T-helper 1 cell treated with Interleukin-12 subunit alpha and Interleukin-12 subunit beta and Interleukin-4 antibody, amounts not matched to agents 30 μg/mL and 1 μg/mL, for 36 hours (primary cell): ENCODE results near the gene CHST2.

Source experiments
- H3K27ac Mint-ChIP-seq: one replicate; pipeline ENCODE4 v1.8.0; 2021; ENCODE audit warnings: mild to moderate bottlenecking, mixed read lengths
- H3K27me3 Mint-ChIP-seq: one replicate; pipeline ENCODE4 v1.8.0; 2021; ENCODE audit warnings: low read depth, mixed read lengths
- H3K36me3 Mint-ChIP-seq: one replicate; pipeline ENCODE4 v1.8.0; 2021; ENCODE audit warnings: low read depth, mixed read lengths
- H3K4me1 Mint-ChIP-seq: one replicate; pipeline ENCODE4 v1.8.0; 2021; ENCODE audit warnings: low read depth, mixed read lengths
- H3K4me3 Mint-ChIP-seq: one replicate; pipeline ENCODE4 v1.8.0; 2021; ENCODE audit warnings: mild to moderate bottlenecking, moderate library complexity, mixed read lengths
- H3K9me3 Mint-ChIP-seq: one replicate; pipeline ENCODE4 v1.8.0; 2021; ENCODE audit warnings: mixed read lengths

Gene CHST2

DNA sequence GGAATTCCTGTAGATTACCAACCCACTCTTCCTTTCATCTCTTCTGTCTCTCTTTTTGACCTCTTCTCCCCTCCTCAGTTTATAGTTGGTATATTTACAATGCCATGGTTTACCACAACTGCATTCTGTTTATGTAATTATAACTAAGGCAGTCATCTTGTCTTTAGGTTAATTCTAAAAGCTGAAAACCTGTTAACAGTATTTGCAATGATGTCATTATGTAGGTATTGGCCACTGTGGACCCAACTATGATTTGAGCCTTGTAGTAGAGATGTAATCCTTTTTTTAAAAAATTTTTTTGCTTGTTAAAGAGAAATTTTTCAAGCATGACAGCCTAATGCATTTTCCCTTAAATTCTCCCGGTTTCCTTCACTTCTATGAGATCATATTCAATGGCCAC is 30.7 kb upstream of the CHST2 start:
- no peak overlapping the region for H3K27ac Mint-ChIP-seq
- no peaks in the 10 kb centered on the region for H3K27me3 Mint-ChIP-seq
- H3K4me1 Mint-ChIP-seq, result no peaks in the 10 kb centered on the region
- no peaks in the 10 kb centered on the region for H3K9me3 Mint-ChIP-seq
- no peak overlapping the region for H3K4me3 Mint-ChIP-seq
- H3K36me3 Mint-ChIP-seq, result no peaks in the 10 kb centered on the region

DNA sequence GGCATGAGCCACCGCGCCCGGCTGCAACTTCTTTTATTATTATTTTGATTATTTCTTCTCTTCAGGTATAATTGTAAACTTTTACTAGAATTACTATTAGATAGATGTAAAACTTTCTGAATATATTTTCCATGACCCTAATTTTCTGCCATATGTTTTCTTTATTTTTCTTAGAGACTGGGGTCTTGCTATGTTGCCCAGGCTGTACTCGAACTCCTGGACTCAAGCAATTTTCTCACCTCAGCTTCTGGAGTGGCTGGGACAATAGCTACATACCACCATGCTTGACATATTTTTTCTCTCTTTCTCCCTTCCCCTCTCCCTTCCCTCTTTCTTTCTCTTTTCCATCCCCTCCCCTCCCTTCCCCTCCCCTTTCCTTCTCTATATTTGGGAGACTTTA is 29.6 kb upstream of the CHST2 start:
- Mint-ChIP-seq H3K4me1 (no peaks in the 10 kb centered on the region), H3K36me3 (no peaks in the 10 kb centered on the region), H3K4me3 (no peak overlapping the region), H3K9me3 (no peaks in the 10 kb centered on the region), H3K27ac (no peak overlapping the region), H3K27me3 (no peaks in the 10 kb centered on the region)

DNA sequence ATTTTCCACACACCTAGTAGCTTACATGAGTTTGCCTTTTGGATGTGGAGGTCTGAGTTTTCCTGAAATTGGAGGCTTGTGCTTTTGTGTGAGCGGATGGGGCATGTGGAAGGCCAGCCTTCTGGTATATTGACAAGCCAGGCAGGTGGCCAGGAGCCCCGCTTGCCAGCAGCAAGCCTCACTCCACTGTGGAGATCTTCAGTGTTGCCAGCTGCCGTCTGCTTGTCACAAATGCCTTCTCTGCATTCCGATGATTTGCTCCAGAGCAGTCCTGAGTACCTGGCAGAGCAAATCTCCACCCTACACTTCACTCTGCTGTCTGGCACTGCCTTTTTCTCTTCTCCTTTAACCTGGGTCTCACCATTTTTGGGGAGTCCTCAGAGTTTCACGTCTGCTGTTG is 29.1 kb upstream of the CHST2 start:
- Mint-ChIP-seq H3K4me3 (no peak overlapping the region), H3K4me1 (no peaks in the 10 kb centered on the region), H3K27me3 (no peaks in the 10 kb centered on the region), H3K9me3 (no peaks in the 10 kb centered on the region), H3K36me3 (no peaks in the 10 kb centered on the region), H3K27ac (no peak overlapping the region)

DNA sequence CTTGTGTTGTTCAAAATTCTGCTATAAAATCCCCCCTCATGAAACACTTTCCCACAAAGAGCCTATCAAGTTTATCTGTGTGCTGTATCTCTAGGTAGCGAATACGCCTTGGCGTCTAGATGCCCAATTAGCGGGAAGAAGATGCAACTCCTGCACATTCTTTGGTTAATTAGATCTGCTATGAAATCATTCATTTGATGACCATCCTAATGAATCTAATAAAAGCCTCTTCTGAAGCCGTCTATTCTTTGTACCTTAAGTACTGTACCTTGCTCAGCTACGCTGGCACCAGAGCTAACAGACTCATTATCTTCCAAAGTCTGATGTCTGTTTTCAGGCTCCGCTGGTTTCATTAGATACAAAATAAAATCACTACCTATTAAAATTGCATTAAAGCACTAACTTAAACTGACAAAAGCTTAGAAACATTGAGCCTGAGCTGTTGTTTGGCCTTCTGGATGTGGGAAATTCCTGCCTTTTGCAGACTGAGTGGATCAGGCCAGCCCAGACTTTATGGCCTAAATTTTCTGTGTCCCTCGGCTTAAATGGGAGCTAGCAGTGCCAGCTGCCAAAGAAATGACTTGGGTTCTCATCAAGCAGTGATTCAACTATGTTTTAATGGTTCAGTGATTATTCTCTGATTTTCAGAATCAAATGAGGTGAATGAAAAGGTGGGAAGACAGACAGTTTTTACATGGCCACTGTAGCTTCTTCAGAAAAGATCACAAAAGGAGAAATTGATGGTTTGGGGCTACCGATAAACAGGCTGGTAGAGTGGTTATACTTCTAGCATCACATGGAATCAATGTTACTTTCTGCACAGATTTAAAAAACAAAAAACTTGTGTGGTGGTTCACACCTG is 28.4 kb upstream of the CHST2 start:
- Mint-ChIP-seq H3K27me3 (no peaks in the 10 kb centered on the region), H3K9me3 (no peaks in the 10 kb centered on the region), H3K36me3 (no peaks in the 10 kb centered on the region), H3K4me1 (no peaks in the 10 kb centered on the region), H3K4me3 (no peak overlapping the region), H3K27ac (no peak overlapping the region)

DNA sequence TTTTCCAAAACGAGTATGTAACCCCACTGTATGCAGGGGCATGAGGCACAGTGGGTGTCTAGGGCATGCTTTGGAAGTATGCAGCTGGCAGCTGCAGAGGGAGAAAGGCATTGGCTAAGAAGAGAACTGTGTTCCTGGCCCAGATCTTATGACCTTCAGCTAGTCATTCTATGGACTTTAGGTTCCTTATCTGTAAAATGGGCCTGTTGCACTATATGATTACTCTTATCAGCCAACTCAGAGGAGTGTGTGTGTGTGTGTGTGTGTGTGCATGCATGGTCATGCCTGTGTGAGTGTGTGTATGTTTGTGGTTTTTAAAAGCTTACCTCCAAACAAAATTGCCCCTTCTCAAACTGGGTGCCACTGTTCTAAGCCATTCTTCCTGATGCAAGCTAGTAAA is 27.4 kb upstream of the CHST2 start:
- Mint-ChIP-seq H3K27ac (no peak overlapping the region), H3K4me3 (no peak overlapping the region), H3K4me1 (no peaks in the 10 kb centered on the region), H3K36me3 (no peaks in the 10 kb centered on the region), H3K9me3 (no peaks in the 10 kb centered on the region), H3K27me3 (no peaks in the 10 kb centered on the region)

DNA sequence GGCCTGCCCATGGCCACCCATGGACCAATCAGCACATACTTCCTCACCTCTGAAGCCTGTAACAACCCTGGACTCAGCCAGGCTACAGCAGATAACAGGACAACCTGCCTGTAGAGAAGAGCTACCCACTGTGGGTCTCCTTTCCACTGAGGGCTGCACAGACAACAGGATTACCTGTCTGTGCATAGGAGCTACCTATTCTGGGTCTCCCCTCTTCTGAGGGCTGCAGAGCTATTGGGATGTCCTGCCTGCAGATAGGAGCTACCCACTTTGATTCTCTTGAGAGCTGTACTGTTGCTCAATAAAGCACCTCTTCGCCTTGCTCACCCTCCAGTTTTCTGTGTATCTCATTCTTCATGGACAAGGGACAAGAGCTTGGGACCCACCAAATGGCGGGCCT is 23.8 kb upstream of the CHST2 start:
- Mint-ChIP-seq H3K27ac (no peak overlapping the region), H3K36me3 (no peaks in the 10 kb centered on the region), H3K27me3 (no peaks in the 10 kb centered on the region), H3K9me3 (no peaks in the 10 kb centered on the region), H3K4me3 (no peak overlapping the region), H3K4me1 (no peaks in the 10 kb centered on the region)

DNA sequence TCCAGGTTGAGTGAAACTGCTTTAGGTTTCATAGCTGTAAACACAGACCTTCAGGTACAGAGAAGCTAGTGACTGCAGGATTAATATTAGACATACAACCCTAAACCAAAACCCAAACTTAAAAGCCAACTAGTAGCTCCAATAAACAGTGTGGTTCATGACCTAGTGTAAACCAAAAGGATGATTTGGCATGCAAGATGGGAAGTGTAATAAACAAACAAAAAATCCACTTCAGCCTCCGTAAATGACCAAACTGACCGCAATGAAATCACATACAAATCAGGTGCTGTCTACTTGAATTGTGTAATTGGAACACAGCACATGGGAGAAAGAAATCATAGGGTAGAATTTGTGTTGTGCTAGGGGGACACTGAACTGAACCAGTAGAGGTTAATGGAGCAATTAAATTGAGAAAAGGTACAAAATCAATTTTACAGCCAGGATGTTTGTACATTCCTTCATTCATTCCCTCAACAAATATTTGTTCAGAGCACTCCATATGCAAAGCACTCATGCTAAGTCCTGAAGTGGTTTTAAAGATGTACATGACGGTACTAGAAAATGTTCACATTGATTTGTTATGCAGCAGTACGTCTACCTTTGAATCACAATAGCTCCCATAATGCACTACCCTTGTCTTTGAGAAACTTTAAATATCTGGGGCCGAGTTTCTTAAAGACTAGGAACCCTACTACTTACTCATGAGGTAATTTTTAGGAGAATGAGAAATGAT is 21.4 kb upstream of the CHST2 start:
- Mint-ChIP-seq H3K4me1 (no peaks in the 10 kb centered on the region), H3K27ac (no peak overlapping the region), H3K36me3 (no peaks in the 10 kb centered on the region), H3K9me3 (peaks cover 4% of the 10 kb centered on the region), H3K27me3 (no peaks in the 10 kb centered on the region), H3K4me3 (no peak overlapping the region)

DNA sequence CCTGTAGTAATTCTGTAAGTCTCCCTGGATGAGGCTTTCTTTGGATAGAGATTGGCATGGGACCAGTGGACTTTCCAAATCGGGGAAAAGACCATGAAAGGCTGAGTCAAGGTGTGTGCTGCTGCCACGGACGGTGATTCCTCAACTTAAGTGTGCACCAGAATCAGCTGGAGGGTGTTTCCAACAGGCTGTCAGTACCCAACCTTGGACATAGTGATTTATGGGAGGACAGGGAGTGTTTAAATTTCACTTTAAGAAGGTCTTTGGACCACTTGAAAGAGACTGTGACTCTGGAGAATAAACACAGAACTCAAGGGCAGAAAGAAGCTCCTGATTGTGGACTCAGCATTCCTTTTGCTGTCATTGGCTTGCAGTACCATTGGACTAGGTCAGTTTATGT is 20.4 kb upstream of the CHST2 start:
- no peak overlapping the region for H3K4me3 Mint-ChIP-seq
- peaks cover 8% of the 10 kb centered on the region for H3K9me3 Mint-ChIP-seq
- H3K4me1 Mint-ChIP-seq, result peaks cover 2% of the 10 kb centered on the region
- no peak overlapping the region for H3K27ac Mint-ChIP-seq
- H3K36me3 Mint-ChIP-seq, result no peaks in the 10 kb centered on the region
- no peaks in the 10 kb centered on the region for H3K27me3 Mint-ChIP-seq

DNA sequence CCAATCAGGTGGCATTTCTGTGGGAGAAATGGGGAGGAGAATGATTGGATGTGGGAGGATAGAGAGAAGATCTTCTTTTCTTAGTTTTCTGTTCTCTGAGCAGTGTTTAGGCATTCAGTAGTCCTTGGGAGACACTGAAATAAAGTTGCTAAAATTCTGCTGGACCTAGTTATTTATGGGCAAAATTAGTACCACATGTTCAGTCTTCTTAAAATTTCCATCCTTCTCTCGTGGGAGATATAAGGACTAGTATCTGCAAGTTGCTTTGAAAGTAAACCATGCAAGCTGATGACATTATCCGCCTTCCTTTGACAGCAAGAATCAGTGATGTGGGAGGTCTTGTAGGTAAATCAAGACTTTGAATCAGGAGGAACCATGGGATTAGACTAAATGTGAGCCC is 19.9 kb upstream of the CHST2 start:
- Mint-ChIP-seq H3K27me3 (no peaks in the 10 kb centered on the region), H3K27ac (no peak overlapping the region), H3K4me1 (peaks cover 2% of the 10 kb centered on the region), H3K9me3 (peaks cover 10% of the 10 kb centered on the region), H3K4me3 (no peak overlapping the region), H3K36me3 (no peaks in the 10 kb centered on the region)

DNA sequence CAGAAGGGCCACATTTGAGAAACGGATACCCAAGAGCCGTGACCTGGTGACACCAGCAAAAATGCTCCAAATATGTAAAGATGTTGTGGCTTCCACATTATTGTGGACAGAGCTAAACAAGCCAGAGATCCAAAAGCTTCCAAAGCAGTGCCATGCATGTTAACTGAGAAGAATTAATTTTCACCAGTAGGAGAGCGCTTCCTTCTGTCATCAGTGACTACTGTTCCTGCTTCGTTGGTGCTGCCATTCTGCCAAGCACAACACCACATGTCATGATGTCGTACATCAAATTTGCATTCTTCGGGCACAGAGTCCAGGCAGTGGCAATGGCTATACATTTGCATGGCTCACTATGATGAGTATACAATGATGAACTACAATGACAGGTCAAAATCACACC is 19.1 kb upstream of the CHST2 start:
- H3K9me3 Mint-ChIP-seq, result peaks cover 16% of the 10 kb centered on the region
- H3K27me3 Mint-ChIP-seq, result no peaks in the 10 kb centered on the region
- no peaks in the 10 kb centered on the region for H3K36me3 Mint-ChIP-seq
- no peak overlapping the region for H3K27ac Mint-ChIP-seq
- no peak overlapping the region for H3K4me3 Mint-ChIP-seq
- H3K4me1 Mint-ChIP-seq, result peaks cover 2% of the 10 kb centered on the region

DNA sequence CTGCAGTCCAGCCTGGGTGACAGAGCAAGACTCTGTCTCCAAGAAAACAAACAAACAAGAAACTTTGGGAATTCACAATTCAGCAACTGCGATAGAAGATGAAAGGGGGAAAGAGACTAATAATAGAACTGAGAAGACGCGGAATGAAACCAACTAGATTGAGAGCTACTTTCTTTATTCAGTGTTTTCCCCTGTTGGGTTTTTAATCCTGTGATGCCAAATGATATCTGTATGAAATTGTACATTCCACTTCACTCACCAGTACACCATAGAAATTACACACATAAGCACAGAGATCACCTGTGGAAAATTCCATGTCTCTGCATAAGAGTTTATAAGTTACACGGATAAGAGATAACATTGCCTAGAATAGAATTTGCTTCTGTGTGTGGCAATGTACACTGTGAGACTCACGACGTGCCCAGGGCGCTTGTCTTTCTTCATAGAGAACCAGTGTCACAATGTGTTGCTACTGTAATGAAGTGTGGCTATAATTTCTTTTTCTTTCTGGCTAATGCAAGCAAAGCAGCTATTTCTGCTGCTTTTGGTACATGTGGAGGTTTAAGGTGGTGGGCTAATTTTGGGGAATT is 17.7 kb upstream of the CHST2 start:
- H3K9me3 Mint-ChIP-seq, result peaks cover 28% of the 10 kb centered on the region
- no peak overlapping the region for H3K4me3 Mint-ChIP-seq
- H3K27ac Mint-ChIP-seq, result no peak overlapping the region
- H3K4me1 Mint-ChIP-seq, result peaks cover 2% of the 10 kb centered on the region
- H3K36me3 Mint-ChIP-seq, result no peaks in the 10 kb centered on the region
- peaks cover 3% of the 10 kb centered on the region for H3K27me3 Mint-ChIP-seq

DNA sequence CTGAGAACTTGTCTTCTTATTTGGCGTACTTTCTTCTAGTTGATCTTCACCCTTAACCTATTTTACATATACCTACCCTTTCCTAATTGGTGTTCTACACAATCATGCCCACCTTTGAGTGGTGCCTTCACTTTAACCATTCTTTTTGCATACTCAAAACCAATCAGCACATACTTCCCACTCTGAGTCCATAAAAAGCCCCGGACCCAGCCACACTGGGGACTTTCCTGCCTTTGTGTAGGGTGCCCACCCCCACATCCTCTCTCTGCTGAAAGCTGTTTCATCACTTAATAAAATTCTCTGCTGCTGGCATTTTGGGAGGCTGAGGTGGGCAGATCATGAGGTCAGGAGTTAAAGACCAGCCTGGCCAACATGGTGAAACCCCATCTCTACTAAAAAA is 15.9 kb upstream of the CHST2 start:
- H3K4me1 Mint-ChIP-seq, result peaks cover 2% of the 10 kb centered on the region
- H3K4me3 Mint-ChIP-seq, result no peak overlapping the region
- no peak overlapping the region for H3K27ac Mint-ChIP-seq
- H3K36me3 Mint-ChIP-seq, result no peaks in the 10 kb centered on the region
- peaks cover 3% of the 10 kb centered on the region for H3K27me3 Mint-ChIP-seq
- peaks cover 28% of the 10 kb centered on the region for H3K9me3 Mint-ChIP-seq

DNA sequence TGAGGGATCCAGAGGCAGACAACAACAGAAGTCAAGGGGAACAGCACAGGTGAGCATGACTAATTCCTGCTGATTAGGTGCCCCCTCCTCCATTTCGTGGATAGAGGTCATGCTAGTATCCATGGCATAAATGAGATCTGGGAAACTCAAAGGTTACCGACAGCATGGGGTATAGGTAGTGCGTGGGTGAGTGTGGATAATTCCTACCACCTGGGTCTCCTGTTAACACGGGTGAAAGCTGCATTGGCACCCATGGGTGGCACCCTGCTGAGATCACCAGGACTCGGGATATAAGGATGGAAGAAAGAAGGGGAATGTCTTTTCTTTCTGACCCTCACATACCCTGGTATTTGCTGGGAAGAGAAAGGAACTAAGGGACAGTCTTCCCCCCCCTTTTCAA is 14.4 kb upstream of the CHST2 start:
- no peaks in the 10 kb centered on the region for H3K36me3 Mint-ChIP-seq
- peaks cover 2% of the 10 kb centered on the region for H3K4me1 Mint-ChIP-seq
- H3K4me3 Mint-ChIP-seq, result no peak overlapping the region
- H3K27ac Mint-ChIP-seq, result no peak overlapping the region
- peaks cover 3% of the 10 kb centered on the region for H3K27me3 Mint-ChIP-seq
- peaks cover 28% of the 10 kb centered on the region for H3K9me3 Mint-ChIP-seq

DNA sequence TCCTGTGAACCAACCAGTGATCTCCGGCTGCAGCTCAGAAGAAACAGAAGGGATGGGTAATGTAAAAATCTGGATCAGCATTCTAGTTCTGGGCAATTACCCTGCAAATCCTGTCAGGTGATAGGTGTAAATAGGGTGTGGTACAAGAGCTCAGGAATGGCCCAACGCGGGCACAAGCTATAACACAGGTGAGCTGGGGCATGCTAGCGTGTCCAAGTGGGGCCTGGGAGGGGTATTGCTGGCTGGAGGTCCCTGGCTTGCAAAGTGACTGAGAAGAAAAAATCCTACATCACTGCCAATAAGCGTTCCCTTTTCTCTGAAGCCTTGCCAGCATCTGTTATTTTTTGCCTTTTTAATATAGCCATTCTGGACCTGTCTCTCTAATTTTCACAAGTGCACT is 9.7 kb upstream of the CHST2 start:
- Mint-ChIP-seq H3K9me3 (peaks cover 16% of the 10 kb centered on the region), H3K4me3 (no peak overlapping the region), H3K27me3 (peaks cover 3% of the 10 kb centered on the region), H3K36me3 (no peaks in the 10 kb centered on the region), H3K4me1 (no peaks in the 10 kb centered on the region), H3K27ac (no peak overlapping the region)

DNA sequence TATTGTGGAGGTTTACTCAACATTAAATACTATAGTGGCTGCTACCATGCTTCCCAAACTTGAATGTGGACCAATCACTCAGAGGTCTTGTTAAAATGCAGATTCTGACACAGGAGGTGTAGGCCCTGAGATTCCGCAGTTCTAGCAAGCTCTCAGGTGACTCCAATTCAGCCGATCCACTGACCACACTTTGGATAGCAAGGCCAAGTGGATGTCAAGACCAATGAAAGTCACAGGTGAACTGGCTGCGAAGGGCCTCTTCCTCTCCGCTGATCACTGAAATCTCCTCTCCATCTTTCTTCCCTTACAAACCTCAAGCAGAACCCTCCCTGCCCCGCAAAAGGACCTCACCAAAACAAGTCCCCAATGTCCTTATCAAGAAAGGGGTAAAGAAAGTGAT is 9.2 kb upstream of the CHST2 start:
- Mint-ChIP-seq H3K36me3 (no peaks in the 10 kb centered on the region), H3K4me1 (no peaks in the 10 kb centered on the region), H3K27ac (no peak overlapping the region), H3K9me3 (peaks cover 13% of the 10 kb centered on the region), H3K27me3 (peaks cover 3% of the 10 kb centered on the region), H3K4me3 (no peak overlapping the region)
